Activated T-cell treated with anti-CD3 and anti-CD28 coated beads for 24 hours (primary cell): Measurements from ENCODE around the gene RTN4.
"Not testable (repeated sequence)": the region's sequence is repeated elsewhere in the genome, so short reads cannot be mapped to it uniquely, and the experiment has no call there.

ENCODE experiments used
- DNase-seq: peaks from one replicate; pipeline ENCODE4 v3.0.0-alpha.2; 2020; ENCODE audit warnings: low read depth

Gene RTN4

DNA sequence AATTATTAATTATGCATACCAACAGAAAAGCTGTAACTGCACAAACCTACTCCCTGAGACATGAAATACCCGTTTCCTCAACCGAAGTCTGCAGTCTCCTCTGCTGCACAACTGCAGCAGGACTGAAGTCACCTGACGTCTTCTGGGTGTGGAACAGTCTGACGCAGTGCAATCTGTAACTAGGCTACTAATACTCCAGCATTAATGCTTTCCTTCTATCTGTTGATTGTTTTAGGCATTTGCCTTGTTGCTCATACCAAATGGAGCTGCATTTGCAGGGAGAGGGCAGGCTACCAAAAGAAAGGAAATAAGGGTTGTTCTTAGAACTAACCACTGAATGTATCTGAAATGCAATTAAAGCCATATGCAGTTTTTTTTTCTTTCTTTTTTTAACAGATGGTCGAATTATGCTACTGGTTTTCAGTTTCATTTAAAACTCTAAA is 40.1 kb downstream of the RTN4 start:
- DNase-seq = no peak

DNA sequence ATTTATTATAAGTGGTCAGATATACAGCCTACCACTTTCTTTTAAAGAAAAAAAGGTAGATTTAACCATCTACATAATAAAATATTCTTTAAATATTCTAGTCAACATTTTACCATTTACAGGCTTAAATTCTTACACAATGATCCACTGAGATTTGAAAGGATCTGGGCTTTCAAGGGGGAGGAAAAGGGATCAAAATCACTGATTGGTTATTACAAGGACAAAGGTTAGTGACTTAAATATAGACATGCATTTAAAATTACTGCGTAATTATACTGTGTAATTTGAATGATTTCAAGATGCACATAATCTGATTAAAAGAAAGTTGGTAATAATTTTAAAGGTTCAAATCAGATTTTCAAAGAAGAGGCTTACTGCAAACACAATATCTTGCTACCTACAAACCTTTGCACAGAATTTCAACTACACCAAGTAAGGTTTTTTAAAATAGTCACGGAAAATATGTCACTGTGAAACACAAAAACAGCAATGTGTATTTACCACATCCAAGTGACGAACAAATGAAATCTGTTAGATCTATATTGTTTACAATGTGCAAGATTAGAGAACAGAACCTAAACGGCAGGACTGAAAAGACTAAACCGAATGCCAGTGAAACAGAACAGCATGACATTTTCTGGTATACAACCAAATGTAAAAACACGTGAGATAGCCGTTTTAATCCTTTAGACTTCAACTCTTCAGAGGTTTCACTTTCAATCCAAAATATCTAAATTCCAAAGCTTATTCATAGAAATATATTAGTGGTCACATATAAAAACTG is 40.8 kb downstream of the RTN4 start:
- DNase-seq = no peak

DNA sequence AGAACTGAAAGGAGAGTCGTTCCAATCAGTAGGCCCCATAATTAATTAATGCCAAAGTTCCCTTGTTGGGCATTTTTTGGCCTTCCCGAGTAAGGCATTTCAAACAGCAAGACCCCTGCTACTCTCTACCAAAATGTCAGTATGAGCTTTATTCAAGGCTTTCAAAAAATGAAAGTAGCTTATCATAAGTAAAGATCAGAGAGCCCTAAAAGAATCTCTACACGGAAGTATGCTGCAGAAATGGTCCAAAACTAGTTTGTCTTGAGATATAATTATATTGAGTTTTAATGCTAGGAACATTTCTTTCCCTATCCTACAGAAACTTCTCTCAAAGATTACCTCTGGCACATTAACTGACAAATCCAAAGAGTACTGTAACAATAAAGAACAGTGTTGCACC is 43.9 kb downstream of the RTN4 start:
- no peak for DNase-seq

DNA sequence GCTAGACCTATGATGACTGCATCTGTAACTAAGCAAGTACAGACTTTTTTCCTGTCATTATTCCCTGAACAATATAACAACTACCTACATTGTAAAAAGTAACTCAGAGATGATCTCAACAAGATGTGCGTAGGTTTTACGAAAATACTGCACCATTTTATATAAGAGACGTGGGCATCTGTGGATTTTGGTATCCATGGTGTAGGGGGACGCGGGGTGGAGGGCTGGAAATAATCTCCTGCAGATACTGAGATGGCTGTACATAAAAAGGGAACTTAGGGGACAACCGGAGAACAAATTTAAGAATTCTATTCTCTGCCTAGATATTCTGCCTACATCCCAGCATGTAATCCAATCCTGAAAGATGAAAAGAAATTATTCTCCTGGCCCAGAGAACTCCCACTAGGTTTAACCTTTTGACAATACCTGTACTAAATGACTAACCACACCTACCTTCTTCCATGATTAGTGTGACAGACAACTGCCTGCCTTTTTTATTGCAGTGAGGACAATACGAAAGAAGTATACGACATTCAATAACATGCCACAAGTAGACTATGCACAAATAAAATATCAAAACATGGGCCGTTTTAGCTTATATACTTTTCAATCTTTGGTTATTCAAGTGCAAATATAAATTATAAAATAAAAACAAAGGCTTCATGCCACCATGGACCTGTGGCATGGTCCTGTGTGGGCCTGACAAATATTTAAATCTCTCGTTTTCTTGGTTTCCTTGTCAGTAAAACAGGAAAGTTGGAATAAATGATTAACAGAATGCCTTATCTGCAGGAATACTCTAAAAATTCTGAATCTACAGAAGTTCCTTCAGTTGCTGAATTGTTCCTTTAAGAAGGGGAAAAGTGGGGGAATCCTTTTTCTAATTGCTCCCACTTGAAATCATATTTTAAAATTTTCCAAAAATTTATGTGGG is 46.3 kb downstream of the RTN4 start:
- DNase-seq = no peak

DNA sequence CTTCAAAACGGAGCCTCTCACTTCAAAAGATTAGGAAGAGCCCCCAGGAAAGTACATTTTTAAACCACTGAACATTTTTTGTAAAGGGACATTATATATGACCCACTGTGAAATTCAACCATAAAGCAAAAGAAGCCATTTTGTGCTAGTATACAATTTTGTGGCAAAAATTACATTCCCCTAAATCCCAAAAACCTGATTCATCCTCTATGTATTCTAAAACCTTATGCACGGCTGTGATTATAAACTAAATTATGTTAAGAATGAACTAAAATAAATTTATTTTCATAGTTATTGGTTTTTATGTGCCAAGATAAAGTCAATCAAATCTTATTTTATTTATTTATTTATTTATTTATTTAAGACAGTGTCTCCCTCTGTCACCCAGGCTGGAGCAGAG is 48.5 kb downstream of the RTN4 start:
- DNase-seq = no peak

DNA sequence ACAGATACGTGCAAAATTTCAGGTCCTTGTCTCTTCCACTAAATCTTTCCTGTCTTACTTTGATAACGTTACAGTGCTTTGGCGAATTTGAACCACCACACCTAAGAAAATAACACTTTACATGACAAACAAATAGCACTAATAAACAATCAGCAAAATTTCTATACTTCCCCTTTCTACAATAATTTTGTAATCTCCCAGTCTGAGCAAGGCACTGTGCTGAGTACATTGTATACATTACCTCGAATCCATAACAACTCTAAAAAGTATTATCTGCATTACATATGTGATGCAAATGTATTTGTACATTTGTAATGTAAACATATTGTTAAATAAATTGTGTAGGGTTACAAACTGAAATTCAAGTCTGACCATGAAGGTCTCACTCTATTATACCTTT is 49.9 kb downstream of the RTN4 start:
- no peak for DNase-seq

DNA sequence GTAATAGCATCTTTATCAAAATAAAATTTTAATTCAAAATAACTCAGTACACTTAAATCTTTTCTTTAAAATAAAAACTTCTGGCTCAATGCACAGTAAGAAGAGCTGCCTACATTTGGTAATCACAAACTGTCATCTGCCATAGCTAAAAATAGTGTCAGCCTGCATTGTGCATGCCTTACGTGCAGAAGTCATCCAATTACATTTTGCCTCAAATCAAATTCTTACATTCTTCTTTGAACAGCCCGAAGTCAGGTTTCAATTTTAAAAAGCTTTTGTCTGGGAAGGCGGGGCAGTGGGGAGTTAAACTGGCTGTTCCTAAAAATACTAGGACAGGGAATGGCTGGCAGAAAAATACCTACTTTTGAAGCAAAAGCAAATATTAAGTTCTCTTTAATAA is 51.1 kb downstream of the RTN4 start:
- no peak for DNase-seq

DNA sequence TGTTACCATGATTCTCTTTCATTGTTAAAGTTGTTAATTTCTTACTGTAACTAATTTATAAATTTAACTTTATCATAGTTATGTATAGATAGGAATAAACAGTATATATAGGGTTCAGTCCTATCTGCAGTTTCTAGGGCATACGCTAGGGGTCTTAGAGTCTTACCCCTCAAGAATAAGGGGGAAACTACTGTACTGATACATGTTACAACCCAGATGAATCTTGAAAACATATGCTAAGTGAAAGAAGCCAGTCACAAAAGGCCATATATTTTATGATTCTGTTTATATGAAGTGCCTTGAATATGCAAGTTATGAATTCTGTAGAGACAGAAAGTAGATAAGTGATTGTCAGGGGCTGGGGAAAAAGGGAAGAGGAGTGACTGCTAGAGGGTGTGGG is 52.4 kb downstream of the RTN4 start:
- no peak for DNase-seq

DNA sequence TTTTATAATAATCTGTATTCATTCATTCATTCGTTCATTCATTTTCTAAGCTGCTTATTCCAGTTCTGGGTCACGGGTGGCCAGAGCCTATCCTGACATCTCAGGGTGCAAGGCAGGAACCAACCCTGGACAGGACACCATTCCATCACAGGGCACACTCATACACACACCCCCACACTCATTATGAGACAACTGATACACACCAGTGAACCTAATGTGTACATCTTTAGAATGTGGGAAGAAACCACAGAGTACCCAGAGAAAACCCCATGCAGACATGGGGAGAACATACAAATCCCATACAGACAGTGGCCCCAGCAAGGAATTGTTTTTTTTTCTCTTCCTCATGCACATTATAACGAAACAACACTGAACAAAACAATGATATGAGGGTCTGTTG is 54.7 kb downstream of the RTN4 start:
- no peak for DNase-seq

DNA sequence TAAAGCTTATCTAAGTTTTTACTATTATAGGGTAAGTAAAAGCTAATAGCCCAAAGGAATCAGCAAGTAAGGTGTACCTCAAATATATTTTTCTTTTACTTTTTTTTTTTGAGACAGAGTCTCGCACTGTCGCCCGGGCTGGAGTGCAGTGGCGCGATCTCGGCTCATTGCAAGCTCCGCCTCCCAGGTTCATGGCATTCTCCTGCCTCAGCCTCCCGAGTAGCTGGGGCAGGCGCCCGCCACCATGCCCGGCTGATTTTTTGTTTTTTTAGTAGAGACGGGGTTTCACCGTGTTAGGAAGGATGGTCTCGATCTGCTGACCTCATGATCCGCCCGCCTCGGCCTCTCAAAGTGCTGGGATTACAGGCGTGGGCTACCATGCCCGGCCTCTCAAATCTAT is 59.6 kb downstream of the RTN4 start:
- DNase-seq = not testable (repeated sequence)

DNA sequence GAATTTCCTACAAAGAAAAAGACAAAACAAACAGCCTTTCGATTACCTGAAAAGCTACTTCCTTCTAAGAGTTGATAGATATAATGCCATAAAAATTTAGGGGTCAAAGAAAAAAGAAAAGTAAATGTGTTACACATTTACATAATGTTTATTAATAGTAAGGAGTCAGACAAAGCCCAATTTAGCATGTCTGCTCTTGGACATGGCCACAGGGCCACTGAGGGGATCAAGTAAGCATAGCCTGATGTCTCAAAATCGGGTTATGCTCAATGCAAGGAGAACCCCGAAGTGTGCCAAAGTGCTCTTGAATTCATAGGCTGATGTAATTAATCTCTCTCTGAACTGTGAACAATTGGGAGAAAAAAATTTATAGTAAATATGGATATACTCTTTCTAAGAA is 61.6 kb downstream of the RTN4 start:
- DNase-seq = no peak

DNA sequence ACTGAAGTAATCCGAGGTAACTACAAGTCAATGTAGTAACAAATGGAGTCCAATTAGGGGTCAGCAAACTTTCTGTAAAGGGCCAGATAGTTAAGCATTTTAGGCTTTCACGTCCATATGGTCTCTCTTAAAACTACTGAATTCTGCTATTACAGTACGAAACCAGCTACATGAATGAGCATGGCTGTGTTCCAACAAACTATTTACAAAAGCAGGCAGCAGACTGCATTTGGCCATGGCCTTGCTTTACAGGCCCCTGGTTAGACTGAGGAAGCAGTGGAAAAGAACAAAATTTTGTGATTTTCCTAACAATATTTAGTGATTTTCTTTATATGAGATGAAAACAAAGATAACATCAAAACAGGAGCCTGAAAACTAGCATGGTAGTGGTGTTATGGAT is 64.0 kb downstream of the RTN4 start:
- DNase-seq = no peak

DNA sequence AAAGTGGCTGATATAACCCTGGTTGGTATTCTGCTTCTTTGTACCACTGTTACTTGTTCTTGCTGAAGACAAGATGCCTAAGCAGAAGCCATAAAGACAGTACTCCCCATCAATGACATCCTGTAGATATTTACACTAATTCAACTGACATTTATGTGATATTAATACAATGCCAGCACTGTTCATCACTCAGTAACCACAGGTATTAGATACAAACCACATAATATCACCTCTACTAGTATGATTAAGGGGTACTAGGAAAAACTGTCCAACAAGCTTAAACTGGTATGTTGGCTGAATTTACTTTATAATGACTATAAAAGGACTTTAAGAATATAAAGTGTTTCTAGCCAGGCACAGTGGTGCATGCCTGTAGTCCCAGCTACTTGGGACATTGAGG is 65.8 kb downstream of the RTN4 start:
- DNase-seq = no peak

DNA sequence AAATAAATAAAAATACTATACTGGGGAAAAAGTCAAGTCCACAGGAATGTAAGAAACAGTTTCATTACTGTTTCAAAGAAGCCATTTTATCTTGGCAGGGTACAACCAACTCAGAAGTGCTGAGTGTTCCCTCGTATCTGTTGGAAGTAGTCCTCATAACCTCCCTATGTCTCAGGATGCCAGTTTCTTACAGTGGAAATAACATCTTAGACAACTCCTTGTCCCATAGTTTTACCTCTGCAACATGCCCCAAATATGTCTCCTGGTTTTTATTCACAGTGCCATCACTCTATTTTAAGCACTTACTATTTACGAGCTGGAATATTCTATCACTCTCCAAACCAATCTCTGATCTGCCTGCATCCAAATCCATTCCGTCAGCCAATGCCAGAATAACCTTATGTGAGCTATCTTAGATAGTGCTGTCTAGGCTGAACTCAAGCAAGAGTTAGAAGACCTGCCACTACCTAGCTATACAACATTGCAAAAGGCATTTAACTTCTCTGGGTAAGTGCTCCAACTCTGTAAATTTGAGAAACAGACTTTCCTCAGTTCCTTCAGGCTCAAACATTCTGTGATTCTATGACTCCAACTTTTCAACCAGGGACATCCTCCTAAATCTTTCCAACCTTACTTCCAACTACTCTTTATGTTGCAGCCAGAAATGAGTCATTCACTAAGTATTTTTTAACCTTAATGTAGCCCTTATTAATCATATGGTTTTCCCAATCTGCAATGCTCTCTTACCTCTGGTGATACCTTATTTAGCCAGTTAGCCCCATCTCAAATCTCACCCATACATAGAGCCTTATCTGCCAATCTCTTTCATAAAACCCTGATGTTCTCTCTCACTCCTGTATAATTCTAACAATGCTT is 66.7 kb downstream of the RTN4 start:
- no peak for DNase-seq

DNA sequence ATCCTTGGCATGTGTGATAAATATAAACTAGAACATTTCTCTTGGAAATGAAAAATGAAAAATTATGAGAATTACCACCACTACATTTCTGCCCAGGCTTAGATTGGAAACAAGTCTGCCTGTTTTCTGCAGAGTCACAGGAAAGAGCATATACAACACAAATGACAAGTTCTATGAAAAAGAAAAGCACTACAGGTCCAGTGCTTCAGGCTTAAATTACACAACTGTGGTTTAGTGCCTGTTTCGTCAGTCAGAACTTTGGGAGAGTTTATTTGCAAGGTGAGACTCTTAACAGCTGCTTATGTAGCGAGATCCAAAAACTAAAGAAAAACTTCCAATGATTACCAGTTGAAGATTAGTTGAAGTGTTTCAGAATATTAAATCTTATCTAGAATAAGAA is 68.9 kb downstream of the RTN4 start:
- DNase-seq = no peak

DNA sequence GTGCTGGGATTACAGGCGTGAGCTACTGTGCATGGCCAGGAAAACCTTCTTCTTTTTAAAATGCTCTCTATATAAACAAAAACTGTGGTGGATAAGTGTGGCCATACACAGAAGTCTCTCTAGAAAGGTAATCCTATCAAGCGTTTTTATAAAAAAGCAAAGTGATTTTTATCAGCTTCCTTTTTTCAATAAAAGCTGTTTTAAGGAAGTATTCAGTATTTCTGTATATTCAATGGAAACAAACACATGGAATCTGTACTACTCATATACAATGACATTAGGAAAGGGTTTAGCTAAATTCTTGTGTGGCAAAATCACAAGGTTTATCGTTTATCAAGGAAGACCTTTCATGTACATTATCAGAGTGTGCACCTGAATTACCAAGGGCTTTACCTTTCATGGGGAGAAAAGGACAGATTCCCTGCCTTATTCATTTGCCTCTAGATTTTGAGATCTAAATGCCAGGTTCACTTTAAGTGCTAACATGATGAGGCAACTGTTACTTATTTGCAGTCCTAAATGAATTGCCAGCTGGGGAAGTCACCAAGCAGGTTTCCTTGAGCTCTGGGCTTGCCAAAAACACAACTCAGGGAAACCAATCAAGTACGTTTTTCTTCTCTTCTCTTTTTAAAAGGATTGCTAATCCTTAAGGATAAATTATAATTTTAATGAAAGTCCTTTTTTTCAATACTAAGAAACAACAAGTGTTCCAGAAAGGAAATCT is 70.8 kb downstream of the RTN4 start:
- no peak for DNase-seq

DNA sequence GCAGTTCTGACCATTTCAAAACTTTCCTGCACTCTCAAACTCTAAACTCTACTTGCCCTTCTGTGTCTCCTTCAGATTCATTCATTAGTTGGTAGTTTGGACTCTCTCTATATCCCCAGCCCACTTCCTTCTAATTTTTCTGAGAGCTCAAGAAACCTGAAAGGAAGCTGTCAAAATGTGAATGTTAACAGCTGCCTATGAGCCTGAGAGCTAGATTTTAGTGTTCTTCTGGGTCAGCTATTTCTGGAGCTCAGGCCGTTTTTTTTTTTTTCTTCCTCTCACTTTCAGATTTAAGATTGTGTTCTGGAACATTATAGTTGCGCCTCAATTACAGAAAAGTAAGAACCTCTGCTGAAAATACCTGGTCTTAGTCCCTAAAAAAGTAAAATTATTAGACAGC is 73.1 kb downstream of the RTN4 start:
- no peak for DNase-seq

DNA sequence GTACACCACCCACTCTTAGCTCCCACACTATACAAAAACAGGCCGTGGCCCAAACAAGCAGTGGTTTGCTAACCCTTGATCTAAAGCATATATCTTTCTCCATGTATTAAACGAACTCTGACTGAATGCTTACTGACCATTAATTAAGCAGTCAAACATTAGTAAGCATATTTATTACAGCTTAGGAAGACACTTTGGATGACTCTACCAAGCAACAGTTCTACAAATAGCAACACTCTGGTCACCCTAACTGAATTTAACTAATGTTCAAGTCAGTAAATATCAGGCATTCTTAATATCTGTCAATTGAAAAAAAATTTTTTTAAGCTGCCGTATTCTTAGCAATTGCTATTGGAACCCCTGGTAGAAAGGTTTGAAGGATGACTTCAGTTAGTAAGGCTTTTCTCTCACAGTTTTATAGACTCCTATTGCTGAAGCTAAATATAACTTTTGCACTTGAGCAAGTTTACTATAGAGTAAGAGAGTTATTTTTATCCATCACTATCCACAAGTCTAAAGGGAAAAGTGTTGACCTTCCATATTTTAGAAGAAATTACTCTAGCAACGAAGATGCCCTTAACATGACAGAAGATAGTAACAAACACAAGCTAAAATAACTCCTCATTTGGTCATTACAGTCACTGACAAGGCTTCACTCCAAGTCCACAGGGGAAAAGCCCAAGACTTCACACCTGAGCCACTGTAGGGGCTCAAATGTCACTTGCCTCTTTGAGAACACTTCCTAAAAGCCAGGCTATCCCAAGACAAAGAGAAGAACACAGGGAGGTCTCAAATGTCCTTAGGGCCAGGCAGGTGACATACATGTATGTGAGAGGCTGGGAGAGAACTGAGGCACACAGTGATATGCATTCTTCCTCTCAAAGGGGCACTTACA is 74.4 kb downstream of the RTN4 start:
- no peak for DNase-seq

DNA sequence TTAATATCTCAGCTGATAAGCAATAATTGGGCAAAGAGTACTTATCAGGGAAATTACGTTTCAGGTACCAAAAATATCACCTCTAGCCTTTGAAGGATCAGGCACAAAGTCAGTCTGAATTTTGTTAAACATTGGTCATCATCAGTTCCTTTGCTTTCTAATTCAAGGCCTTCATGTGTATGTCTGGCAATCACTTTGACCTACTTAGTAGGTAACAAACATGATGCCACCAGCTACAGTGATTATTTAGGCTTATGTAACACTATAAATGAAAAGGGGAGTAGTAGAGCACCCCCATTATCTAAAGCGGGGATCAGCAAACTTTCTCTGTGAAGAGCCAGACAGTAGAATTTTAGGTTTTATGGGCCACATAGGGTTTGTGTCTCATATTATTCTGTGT is 75.1 kb downstream of the RTN4 start:
- DNase-seq = no peak

DNA sequence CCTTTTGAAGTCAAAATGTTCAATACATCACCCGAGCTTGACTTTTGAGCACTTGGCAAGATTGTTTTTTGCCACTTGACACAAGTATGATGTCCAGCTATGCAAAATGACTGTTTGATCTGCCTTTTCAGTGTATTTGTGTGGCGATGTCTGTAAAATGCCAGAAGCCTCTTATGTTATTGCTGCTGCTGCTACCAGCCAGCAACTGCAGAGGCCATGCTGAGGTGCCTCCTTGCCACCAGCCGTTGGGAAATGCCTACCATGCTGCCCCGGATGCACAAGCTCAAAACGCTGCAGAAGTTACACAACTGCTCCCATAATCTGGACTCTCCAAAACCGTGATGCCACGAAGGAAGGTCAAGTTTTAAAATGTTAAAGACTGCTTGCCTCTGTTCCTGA is 80.3 kb downstream of the RTN4 start:
- no peak for DNase-seq
